ENCODE data around the gene SYNRG.

GRCh38 chr17:37505333-37505732, 103.9 kb downstream of the SYNRG start:
- TF ChIP-seq KLF17 (tag by site-specific recombination; IDR thresholded peaks at IDR 0.05): no peak
- TF ChIP-seq PRDM10 (tag by site-specific recombination; IDR thresholded peaks at IDR 0.05): no peak
- no peak for TF ChIP-seq ZNF558 (tag by site-specific recombination; IDR thresholded peaks at IDR 0.05)
- no peak for TF ChIP-seq ZNF654 (tag by site-specific recombination; IDR thresholded peaks at IDR 0.05; ENCODE audit: low read depth)
- no peak for TF ChIP-seq SCRT2 (tag by site-specific recombination; IDR thresholded peaks at IDR 0.05)
- TF ChIP-seq MEIS1 (CRISPR knock-in tag; IDR thresholded peaks at IDR 0.05; ENCODE audit: borderline replicate concordance): no peak
- no peak for TF ChIP-seq PBX3 (CRISPR knock-in tag; IDR thresholded peaks at IDR 0.05)
- no peak for TF ChIP-seq CTCF (tag by site-specific recombination; IDR thresholded peaks at IDR 0.05)
- no peak for TF ChIP-seq ZNF292 (tag by site-specific recombination; IDR thresholded peaks at IDR 0.05; ENCODE audit: borderline replicate concordance, low read depth)
- TF ChIP-seq ZNF133 (tag by site-specific recombination; IDR thresholded peaks at IDR 0.05): no peak
- no peak for TF ChIP-seq ZNF274 (IDR thresholded peaks at IDR 0.05; ENCODE audit: low read length)
- TF ChIP-seq ZNF274 (tag by site-specific recombination; IDR thresholded peaks at IDR 0.05; ENCODE audit: borderline replicate concordance): no peak
